Mesendoderm (in vitro differentiated cells): ENCODE data around the gene CFAP141. TPM values are rescaled to one million over a fixed set of nuclear protein-coding genes. Genes with fewer than 3 reads are reported as not detected.
A peak's percentile ranks its signal among the peaks of the same experiment; 100 is the strongest.

Experiments
- DNase-seq: peaks from one replicate; pipeline ENCODE4 v3.0.0; 2013
- H2AK5ac ChIP-seq: 2 replicates; pipeline ENCODE4 v1.6.1; 2013; ENCODE audit warnings: low read length, inconsistent platforms
- H2BK120ac ChIP-seq: 2 replicates; pipeline ENCODE4 v1.6.1; 2013; ENCODE audit warnings: low read depth, mild to moderate bottlenecking, low read length, moderate library complexity, mixed read lengths
- H2BK15ac ChIP-seq: replicated peaks from 2 replicates; pipeline ENCODE4 v1.6.1; 2013; ENCODE audit warnings: low read depth, mild to moderate bottlenecking, moderate library complexity
- H2BK5ac ChIP-seq: 2 replicates; pipeline ENCODE4 v1.6.1; 2013; ENCODE audit warnings: low read length, inconsistent platforms
- H3K18ac ChIP-seq: 2 replicates; pipeline ENCODE4 v1.6.1; 2013; ENCODE audit warnings: mild to moderate bottlenecking, low read length, mixed read lengths
- H3K23ac ChIP-seq: one replicate; pipeline ENCODE4 v1.6.1; 2013; ENCODE audit warnings: low read length
- H3K27ac ChIP-seq: 2 replicates; pipeline ENCODE4 v1.5.1; 2013; ENCODE audit warnings: low read depth, mild to moderate bottlenecking, inconsistent platforms, low read length, moderate library complexity
- H3K27me3 ChIP-seq: 2 replicates; pipeline ENCODE4 v1.6.1; 2013; ENCODE audit warnings: low read length, control low read depth, mild to moderate bottlenecking, inconsistent platforms; ENCODE audit not compliant: insufficient read depth, poor library complexity
- H3K36me3 ChIP-seq: 2 replicates; pipeline ENCODE4 v1.6.1; 2013; ENCODE audit warnings: low read length, inconsistent platforms; ENCODE audit not compliant: control insufficient read depth, insufficient read depth
- H3K4ac ChIP-seq: one replicate; pipeline ENCODE4 v1.6.1; 2013; ENCODE audit warnings: low read depth, mild to moderate bottlenecking, low read length, moderate library complexity
- H3K4me1 ChIP-seq: 2 replicates; pipeline ENCODE4 v1.6.1; 2013; ENCODE audit warnings: low read depth, low read length, inconsistent platforms; ENCODE audit not compliant: control insufficient read depth
- H3K4me2 ChIP-seq: 2 replicates; pipeline ENCODE4 v1.6.1; 2013; ENCODE audit warnings: low read length
- H3K4me3 ChIP-seq: 2 replicates; pipeline ENCODE4 v1.5.1; 2013; ENCODE audit warnings: mild to moderate bottlenecking, low read length
- H3K56ac ChIP-seq: one replicate; pipeline ENCODE4 v1.6.1; 2013; ENCODE audit warnings: low read length
- H3K79me1 ChIP-seq: 2 replicates; pipeline ENCODE4 v1.6.1; 2013; ENCODE audit warnings: low read length, inconsistent platforms
- H3K79me2 ChIP-seq: 2 replicates; pipeline ENCODE4 v1.6.1; 2013; ENCODE audit warnings: mild to moderate bottlenecking, low read length; ENCODE audit not compliant: control insufficient read depth, insufficient read depth
- H3K9ac ChIP-seq: 2 replicates; pipeline ENCODE4 v1.6.1; 2013; ENCODE audit warnings: low read length, inconsistent platforms
- H4K5ac ChIP-seq: one replicate; pipeline ENCODE4 v1.6.1; 2013; ENCODE audit warnings: low read length
- H4K8ac ChIP-seq: one replicate; pipeline ENCODE4 v1.6.1; 2013; ENCODE audit warnings: low read depth, mild to moderate bottlenecking, control low read depth, low read length, moderate library complexity
- WGBS: extraction: QIAGEN DNeasy Blood & Tissue Kit; methylation state at CpG from one replicate; pipeline ENCODE4 v1.1.7; 2013; ENCODE audit warnings: low lambda C conversion rate, missing lambda C conversion rate; ENCODE audit not compliant: insufficient coverage; ENCODE audit errors: extremely low coverage; 5-methylcytosine and 5-hydroxymethylcytosine counted together
- polyA plus RNA-seq, 2 experiments: library from polyadenylated mRNA; stranded (reverse); fragments of 200-250 nt; gene quantifications; one replicate each; pipeline ENCODE4 v1.2.3, GENCODE V29; 2013

CFAP141 gene
- polyA plus RNA-seq (2013, experiment 1 of 2), result not detected
- polyA plus RNA-seq (2013, experiment 2 of 2), result not detected

- H2BK15ac ChIP-seq, result no peak within 1 kb of the TSS
- peak; percentile 73 for DNase-seq
- H2BK120ac ChIP-seq, result no peak within 1 kb of the TSS
- no CpG with 5 or more reads among the region's 1 CpG for WGBS
- peaks cover 3% of the 10 kb centered on the region for H3K36me3 ChIP-seq
- H3K27me3 ChIP-seq, result no peaks in the 10 kb centered on the region
- no peak within 1 kb of the TSS for H3K18ac ChIP-seq
- no peak within 1 kb of the TSS for H3K4me3 ChIP-seq
- no peak within 1 kb of the TSS for H3K23ac ChIP-seq
- H3K9ac ChIP-seq, result no peak within 1 kb of the TSS
- no peaks in the 10 kb centered on the region for H3K79me2 ChIP-seq
- H3K27ac ChIP-seq, result no peak within 1 kb of the TSS
- no peak within 1 kb of the TSS for H3K56ac ChIP-seq
- H3K79me1 ChIP-seq, result no peaks in the 10 kb centered on the region
- no peak within 1 kb of the TSS for H4K5ac ChIP-seq
- H2AK5ac ChIP-seq, result no peak within 1 kb of the TSS
- H2BK5ac ChIP-seq, result no peak within 1 kb of the TSS
- no peak within 1 kb of the TSS for H3K4ac ChIP-seq
- H4K8ac ChIP-seq, result no peak within 1 kb of the TSS
- H3K4me2 ChIP-seq, result no peak within 1 kb of the TSS
- H3K4me1 ChIP-seq, result no peaks in the 10 kb centered on the region
These were observed at the start of gene CFAP141 for GRCh38 chr1:154206196-154206595. TSS of gene CFAP141 (minus strand) at chr1:154206333. CDS start at chr1:154206307, 26 bp downstream.

GRCh38 chr1:154253671-154254070 is 47.5 kb upstream of the CFAP141 start:
- H3K4ac ChIP-seq, result no peak overlapping the region
- no peaks in the 10 kb centered on the region for H3K4me1 ChIP-seq
- no peak overlapping the region for H2AK5ac ChIP-seq
- no peak overlapping the region for H3K4me2 ChIP-seq
- WGBS, result no CpG with 5 or more reads among the region's 7 CpGs
- no peak overlapping the region for H3K18ac ChIP-seq
- H4K8ac ChIP-seq, result no peak overlapping the region
- H3K79me1 ChIP-seq, result peaks cover 6% of the 10 kb centered on the region
- H3K79me2 ChIP-seq, result no peaks in the 10 kb centered on the region
- no peak overlapping the region for H3K56ac ChIP-seq
- H2BK120ac ChIP-seq, result no peak overlapping the region
- H2BK15ac ChIP-seq, result no peak overlapping the region
- H3K4me3 ChIP-seq, result no peak overlapping the region
- H3K27me3 ChIP-seq, result no peaks in the 10 kb centered on the region
- no peak overlapping the region for H3K23ac ChIP-seq
- H3K36me3 ChIP-seq, result peaks cover 36% of the 10 kb centered on the region
- no peak overlapping the region for H3K9ac ChIP-seq
- H3K27ac ChIP-seq, result no peak overlapping the region
- no peak for DNase-seq
- no peak overlapping the region for H2BK5ac ChIP-seq
- H4K5ac ChIP-seq, result no peak overlapping the region

- Histone ChIP-seq H3K4ac (no peak overlapping the region), H3K9ac (no peak overlapping the region), H2BK120ac (no peak overlapping the region), H3K4me3 (no peak overlapping the region), H2BK5ac (no peak overlapping the region), H3K56ac (no peak overlapping the region), H3K4me1 (no peaks in the 10 kb centered on the region), H3K18ac (no peak overlapping the region), H3K27me3 (no peaks in the 10 kb centered on the region), H3K79me2 (peaks cover 14% of the 10 kb centered on the region), H2BK15ac (no peak overlapping the region), H3K23ac (no peak overlapping the region), H4K8ac (no peak overlapping the region), H4K5ac (no peak overlapping the region), H3K36me3 (peaks cover 30% of the 10 kb centered on the region), H3K27ac (no peak overlapping the region), H3K4me2 (no peak overlapping the region), H3K79me1 (peaks cover 18% of the 10 kb centered on the region), H2AK5ac (no peak overlapping the region)
- no peak for DNase-seq
- WGBS, result no CpG with 5 or more reads among the region's 3 CpGs
These were observed 35.7 kb upstream of the CFAP141 start for GRCh38 chr1:154241703-154242351.

GRCh38 chr1:154240294-154240833 is 34.2 kb upstream of the CFAP141 start:
- H3K23ac ChIP-seq, result no peak overlapping the region
- no peak overlapping the region for H3K9ac ChIP-seq
- no peak overlapping the region for H2BK5ac ChIP-seq
- H3K79me1 ChIP-seq, result peaks cover 16% of the 10 kb centered on the region
- H3K56ac ChIP-seq, result no peak overlapping the region
- no peak overlapping the region for H2AK5ac ChIP-seq
- WGBS, result no CpG with 5 or more reads among the region's 3 CpGs
- H2BK120ac ChIP-seq, result no peak overlapping the region
- H2BK15ac ChIP-seq, result no peak overlapping the region
- H3K18ac ChIP-seq, result no peak overlapping the region
- DNase-seq, result no peak
- H3K79me2 ChIP-seq, result peaks cover 14% of the 10 kb centered on the region
- H3K4ac ChIP-seq, result no peak overlapping the region
- H3K4me3 ChIP-seq, result no peak overlapping the region
- H3K27ac ChIP-seq, result no peak overlapping the region
- peaks cover 24% of the 10 kb centered on the region for H3K36me3 ChIP-seq
- no peaks in the 10 kb centered on the region for H3K4me1 ChIP-seq
- no peak overlapping the region for H4K8ac ChIP-seq
- H4K5ac ChIP-seq, result no peak overlapping the region
- H3K27me3 ChIP-seq, result no peaks in the 10 kb centered on the region
- no peak overlapping the region for H3K4me2 ChIP-seq

- Histone ChIP-seq H3K27me3 (no peaks in the 10 kb centered on the region), H3K79me2 (peaks cover 14% of the 10 kb centered on the region), H3K4me2 (no peak overlapping the region), H3K4me3 (no peak overlapping the region), H2BK5ac (no peak overlapping the region), H3K27ac (no peak overlapping the region), H2AK5ac (no peak overlapping the region), H3K79me1 (peaks cover 18% of the 10 kb centered on the region), H3K23ac (no peak overlapping the region), H3K4ac (no peak overlapping the region), H3K56ac (no peak overlapping the region), H4K5ac (no peak overlapping the region), H3K36me3 (peaks cover 22% of the 10 kb centered on the region), H2BK120ac (no peak overlapping the region), H3K4me1 (no peaks in the 10 kb centered on the region), H4K8ac (no peak overlapping the region), H2BK15ac (no peak overlapping the region), H3K9ac (no peak overlapping the region), H3K18ac (no peak overlapping the region)
- no peak for DNase-seq
- no CpG with 5 or more reads among the region's 3 CpGs for WGBS
These were observed 33.4 kb upstream of the CFAP141 start for GRCh38 chr1:154239491-154239890.
